Astrocyte (in vitro differentiated cells and primary cell): Measurements from ENCODE around the gene AVPR2. TPM values are rescaled to one million over a fixed set of nuclear protein-coding genes. Genes with fewer than 3 reads are reported as not detected.

Experiments used
- DNase-seq: peaks from one replicate; pipeline ENCODE4 v3.0.0-alpha.2; 2010; ENCODE audit warnings: low read depth
- FAIRE-seq: peaks from 2 replicates; lab custom pipeline; 2011; peaks lifted over from hg19 to GRCh38; lab: Jason Lieb, UNC
- H2AFZ ChIP-seq: 2 replicates; pipeline ENCODE4 v1.6.0; 2012; ENCODE audit warnings: low read depth, low read length, inconsistent platforms
- H3K27ac ChIP-seq: 2 replicates; pipeline ENCODE4 v1.5.1; 2011; ENCODE audit warnings: low read depth, low read length, inconsistent platforms
- H3K27me3 ChIP-seq: 2 replicates; pipeline ENCODE4 v1.6.0; 2011; ENCODE audit warnings: low read length, inconsistent platforms; ENCODE audit not compliant: insufficient read depth
- H3K36me3 ChIP-seq: 2 replicates; pipeline ENCODE4 v1.5.1; 2011; ENCODE audit warnings: low read length, inconsistent platforms; ENCODE audit not compliant: insufficient read depth
- H3K4me1 ChIP-seq: 2 replicates; pipeline ENCODE4 v1.5.1; 2011; ENCODE audit warnings: low read length, inconsistent platforms; ENCODE audit not compliant: insufficient read depth
- H3K4me2 ChIP-seq: 2 replicates; pipeline ENCODE4 v1.6.0; 2012; ENCODE audit warnings: low read length, inconsistent platforms
- H3K4me3 ChIP-seq: 2 replicates; pipeline ENCODE4 v1.5.1; 2011; ENCODE audit warnings: low read depth, mild to moderate bottlenecking, low read length, inconsistent platforms; ENCODE audit not compliant: insufficient read depth
- H3K79me2 ChIP-seq: 2 replicates; pipeline ENCODE4 v1.6.0; 2012; ENCODE audit warnings: mild to moderate bottlenecking, low read length, inconsistent platforms; ENCODE audit not compliant: insufficient read depth
- H3K9ac ChIP-seq: 2 replicates; pipeline ENCODE4 v1.6.0; 2012; ENCODE audit warnings: mild to moderate bottlenecking, low read length, inconsistent platforms
- H3K9me3 ChIP-seq: 2 replicates; pipeline ENCODE4 v1.5.1; 2012; ENCODE audit warnings: low read depth, mild to moderate bottlenecking, low read length, inconsistent platforms; ENCODE audit not compliant: insufficient read depth
- H4K20me1 ChIP-seq: 2 replicates; pipeline ENCODE4 v1.6.0; 2012; ENCODE audit warnings: low read length, inconsistent platforms; ENCODE audit not compliant: insufficient read depth
- H3K27ac Mint-ChIP-seq: one replicate; pipeline ENCODE4 v1.8.0; 2021; ENCODE audit warnings: mild to moderate bottlenecking, mixed read lengths; ENCODE audit not compliant: unreplicated experiment
- H3K27me3 Mint-ChIP-seq: one replicate; pipeline ENCODE4 v1.8.0; 2021; ENCODE audit warnings: low read depth, mixed read lengths; ENCODE audit not compliant: unreplicated experiment
- H3K36me3 Mint-ChIP-seq: one replicate; pipeline ENCODE4 v1.8.0; 2021; ENCODE audit warnings: low read depth, mixed read lengths; ENCODE audit not compliant: unreplicated experiment
- H3K4me1 Mint-ChIP-seq: one replicate; pipeline ENCODE4 v1.8.0; 2021; ENCODE audit warnings: low read depth, mixed read lengths; ENCODE audit not compliant: unreplicated experiment
- H3K4me3 Mint-ChIP-seq: one replicate; pipeline ENCODE4 v1.8.0; 2021; ENCODE audit warnings: mild to moderate bottlenecking, moderate library complexity, mixed read lengths; ENCODE audit not compliant: unreplicated experiment
- H3K9me3 Mint-ChIP-seq: one replicate; pipeline ENCODE4 v1.8.0; 2021; ENCODE audit warnings: mild to moderate bottlenecking, mixed read lengths; ENCODE audit not compliant: unreplicated experiment
- EZH2 ChIP-seq: IDR thresholded peaks from 2 replicates; pipeline ENCODE4 v1.6.1; 2012; ENCODE audit warnings: mild to moderate bottlenecking, low read length, inconsistent platforms; ENCODE audit not compliant: insufficient read depth
- total RNA-seq: library from RNA; stranded (reverse); gene quantifications from 2 replicates; pipeline ENCODE4 v1.2.1, GENCODE V29; 2021
- TF ChIP-seq, protein P1 (sequence below): IDR thresholded peaks from 2 replicates; pipeline ENCODE4 v1.5.1; 2011; ENCODE audit warnings: low read depth, mild to moderate bottlenecking, inconsistent platforms, low read length, moderate library complexity; ENCODE audit not compliant: insufficient read depth

Gene AVPR2
- total RNA-seq, 1 donor from 2014 or later = not detected

DNA sequence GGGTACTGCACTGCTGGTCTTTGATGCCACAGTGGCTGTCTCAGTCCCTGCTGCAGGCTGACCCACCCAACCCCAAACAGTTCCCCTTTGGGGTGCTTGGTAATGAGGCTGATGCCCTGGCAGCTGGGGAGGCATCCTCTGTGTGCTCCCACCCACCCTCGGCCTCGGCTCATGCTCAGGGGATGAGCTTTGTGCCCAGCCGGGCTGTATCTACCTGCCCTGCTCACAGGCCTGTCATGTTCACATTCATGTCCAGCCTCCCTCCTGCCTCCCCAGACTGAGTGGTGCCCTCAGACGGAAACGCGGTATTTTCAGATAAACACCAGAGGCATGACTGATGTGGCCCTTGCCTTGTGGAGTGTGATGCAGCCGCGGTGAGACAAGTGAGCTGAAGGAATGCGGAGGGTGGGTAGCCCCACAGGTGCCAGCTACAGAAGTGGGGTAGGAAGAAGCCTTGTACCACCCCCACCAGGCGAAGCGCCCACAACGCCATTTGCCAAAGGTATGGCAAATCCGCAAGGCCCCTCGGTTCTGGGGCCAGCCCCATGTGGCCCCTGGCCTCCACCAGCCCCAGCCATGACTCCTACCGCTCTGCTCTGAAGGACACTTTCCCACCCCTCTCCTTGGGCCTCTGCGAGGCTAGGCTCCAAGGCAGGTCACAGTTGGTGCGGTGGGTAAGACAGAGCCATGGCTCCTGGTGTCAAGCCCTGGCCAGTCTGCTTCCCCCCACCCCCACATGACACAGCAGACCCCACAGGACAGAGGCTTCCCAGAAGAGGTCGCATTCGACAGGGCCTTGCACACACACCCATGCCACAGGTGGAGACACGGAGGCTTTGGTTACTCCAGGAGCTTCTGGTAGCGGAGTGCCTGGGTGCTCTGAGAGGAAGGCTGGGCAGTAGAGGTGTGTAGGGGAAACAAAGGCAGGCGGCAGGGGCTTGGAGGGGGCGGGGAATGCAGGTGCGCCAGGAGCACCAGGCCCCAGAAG, 41.8 kb downstream of the AVPR2 start:
- Mint-ChIP-seq H3K36me3 (peaks cover 2% of the 10 kb centered on the region), H3K27ac (no peak overlapping the region), H3K9me3 (no peaks in the 10 kb centered on the region), H3K27me3 (no peaks in the 10 kb centered on the region), H3K4me3 (no peak overlapping the region), H3K4me1 (peaks cover 5% of the 10 kb centered on the region)
- TF ChIP-seq EZH2 = no peak
- TF ChIP-seq, protein P1, sequence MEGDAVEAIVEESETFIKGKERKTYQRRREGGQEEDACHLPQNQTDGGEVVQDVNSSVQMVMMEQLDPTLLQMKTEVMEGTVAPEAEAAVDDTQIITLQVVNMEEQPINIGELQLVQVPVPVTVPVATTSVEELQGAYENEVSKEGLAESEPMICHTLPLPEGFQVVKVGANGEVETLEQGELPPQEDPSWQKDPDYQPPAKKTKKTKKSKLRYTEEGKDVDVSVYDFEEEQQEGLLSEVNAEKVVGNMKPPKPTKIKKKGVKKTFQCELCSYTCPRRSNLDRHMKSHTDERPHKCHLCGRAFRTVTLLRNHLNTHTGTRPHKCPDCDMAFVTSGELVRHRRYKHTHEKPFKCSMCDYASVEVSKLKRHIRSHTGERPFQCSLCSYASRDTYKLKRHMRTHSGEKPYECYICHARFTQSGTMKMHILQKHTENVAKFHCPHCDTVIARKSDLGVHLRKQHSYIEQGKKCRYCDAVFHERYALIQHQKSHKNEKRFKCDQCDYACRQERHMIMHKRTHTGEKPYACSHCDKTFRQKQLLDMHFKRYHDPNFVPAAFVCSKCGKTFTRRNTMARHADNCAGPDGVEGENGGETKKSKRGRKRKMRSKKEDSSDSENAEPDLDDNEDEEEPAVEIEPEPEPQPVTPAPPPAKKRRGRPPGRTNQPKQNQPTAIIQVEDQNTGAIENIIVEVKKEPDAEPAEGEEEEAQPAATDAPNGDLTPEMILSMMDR = no peak
- H3K9ac ChIP-seq = no peak overlapping the region
- H3K79me2 ChIP-seq = no peaks in the 10 kb centered on the region
- H3K9me3 ChIP-seq = no peaks in the 10 kb centered on the region
- H3K4me1 ChIP-seq = no peaks in the 10 kb centered on the region
- H3K27me3 ChIP-seq = no peaks in the 10 kb centered on the region
- H3K36me3 ChIP-seq = peaks cover 3% of the 10 kb centered on the region
- H2AFZ ChIP-seq = no peak overlapping the region
- DNase-seq = no peak
- FAIRE-seq = no peak
- H3K4me2 ChIP-seq = no peak overlapping the region
- H3K27ac ChIP-seq = no peak overlapping the region
- H4K20me1 ChIP-seq = no peaks in the 10 kb centered on the region
- no peak overlapping the region for H3K4me3 ChIP-seq

DNA sequence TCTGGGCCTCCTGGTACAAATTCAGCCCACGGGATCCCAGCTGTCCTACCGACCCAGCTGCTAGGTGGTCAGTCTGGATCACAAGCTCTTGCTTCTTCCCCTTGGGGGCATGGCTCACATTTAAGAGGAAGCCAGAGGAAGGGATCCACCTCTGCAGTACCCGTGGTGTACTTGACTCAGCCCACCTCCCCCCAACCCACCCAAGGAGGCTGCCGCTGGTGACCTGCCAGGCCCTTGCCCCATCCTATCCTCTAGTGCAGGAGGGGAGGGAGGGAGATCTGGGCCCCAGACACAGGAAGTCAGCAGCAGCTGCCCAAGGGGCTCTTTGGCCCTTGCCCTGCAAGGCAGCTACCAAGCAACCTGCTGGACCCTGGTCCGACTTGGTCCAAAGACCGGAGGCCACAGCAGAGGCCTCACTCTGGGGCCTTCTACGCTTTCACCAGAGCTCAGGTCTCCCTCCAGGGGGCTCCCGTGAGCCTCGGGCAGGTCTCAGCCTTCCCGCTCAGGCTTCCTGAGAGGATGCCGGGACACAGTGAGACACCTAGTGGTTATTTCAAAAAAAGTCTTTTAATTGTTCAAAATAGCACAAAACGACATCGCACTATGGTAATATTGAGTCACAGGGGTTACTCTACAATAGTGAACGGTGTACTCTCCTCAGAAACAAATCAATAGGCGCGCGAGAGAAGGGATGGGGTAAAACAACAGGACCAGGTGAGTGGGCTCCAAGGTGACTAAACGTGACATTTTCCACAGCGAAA, 42.7 kb downstream of the AVPR2 start:
- Histone ChIP-seq H3K27me3 (no peaks in the 10 kb centered on the region), H2AFZ (no peak overlapping the region), H3K9ac (no peak overlapping the region), H3K27ac (no peak overlapping the region), H3K9me3 (no peaks in the 10 kb centered on the region), H3K36me3 (peaks cover 3% of the 10 kb centered on the region), H3K4me2 (no peak overlapping the region), H3K4me1 (no peaks in the 10 kb centered on the region), H3K4me3 (no peak overlapping the region), H3K79me2 (no peaks in the 10 kb centered on the region), H4K20me1 (no peaks in the 10 kb centered on the region)
- TF ChIP-seq EZH2 = no peak
- TF ChIP-seq, protein P1 = peak; percentile 61
- peaks cover 2% of the 10 kb centered on the region for H3K36me3 Mint-ChIP-seq
- H3K9me3 Mint-ChIP-seq = no peaks in the 10 kb centered on the region
- H3K4me3 Mint-ChIP-seq = no peak overlapping the region
- peak; percentile 47 for DNase-seq
- peaks cover 5% of the 10 kb centered on the region for H3K4me1 Mint-ChIP-seq
- no peaks in the 10 kb centered on the region for H3K27me3 Mint-ChIP-seq
- H3K27ac Mint-ChIP-seq = peak overlapping the region; percentile 69
- peak; percentile 97 for FAIRE-seq
